HG02610 (cell line): ENCODE data around the gene B3GAT2.
"Not testable (repeated sequence)": the region's sequence is repeated elsewhere in the genome, so short reads cannot be mapped to it uniquely, and the experiment has no call there.

Experiments used
- ATAC-seq: cut with Tn5 transposase; IDR thresholded peaks from one replicate; pipeline ENCODE4 v1.9.1; 2021; ENCODE audit warnings: mild to moderate bottlenecking, moderate library complexity; ENCODE audit not compliant: unreplicated experiment

Gene B3GAT2, protein sequence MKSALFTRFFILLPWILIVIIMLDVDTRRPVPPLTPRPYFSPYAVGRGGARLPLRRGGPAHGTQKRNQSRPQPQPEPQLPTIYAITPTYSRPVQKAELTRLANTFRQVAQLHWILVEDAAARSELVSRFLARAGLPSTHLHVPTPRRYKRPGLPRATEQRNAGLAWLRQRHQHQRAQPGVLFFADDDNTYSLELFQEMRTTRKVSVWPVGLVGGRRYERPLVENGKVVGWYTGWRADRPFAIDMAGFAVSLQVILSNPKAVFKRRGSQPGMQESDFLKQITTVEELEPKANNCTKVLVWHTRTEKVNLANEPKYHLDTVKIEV

GRCh38 chr6:70956451-70957283 is at the start of gene B3GAT2:
Gene B3GAT2 (minus strand): TSS chr6:70957060. CDS start chr6:70956429, 631 bp downstream.
- no peak for ATAC-seq

- no peak for ATAC-seq
Observed at GRCh38 chr6:70998148-70998547, 41.3 kb upstream of the B3GAT2 start.

- ATAC-seq: no peak
Observed at GRCh38 chr6:70997379-70997778, 40.5 kb upstream of the B3GAT2 start.

DNA sequence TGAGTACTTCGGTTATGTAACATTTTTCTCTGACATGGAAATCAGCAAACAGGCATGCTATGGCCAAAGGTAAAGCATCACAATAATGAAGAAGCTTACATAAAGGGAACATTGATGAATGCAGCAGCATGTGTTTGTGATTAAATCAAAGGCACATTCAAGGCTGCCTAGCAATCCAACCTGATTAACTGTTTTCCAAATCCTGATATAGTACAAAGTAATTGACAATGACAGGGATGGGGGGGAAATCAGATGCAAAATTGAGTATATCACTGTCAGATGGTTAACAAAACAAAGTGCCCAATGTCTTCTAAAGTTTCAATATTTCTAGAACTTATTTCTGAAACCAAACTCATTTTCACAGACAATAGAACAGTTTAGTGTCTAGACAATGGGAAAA is 39.2 kb upstream of the B3GAT2 start:
- ATAC-seq: no peak

GRCh38 chr6:70995411-70995810 is 38.6 kb upstream of the B3GAT2 start:
- ATAC-seq: no peak

DNA sequence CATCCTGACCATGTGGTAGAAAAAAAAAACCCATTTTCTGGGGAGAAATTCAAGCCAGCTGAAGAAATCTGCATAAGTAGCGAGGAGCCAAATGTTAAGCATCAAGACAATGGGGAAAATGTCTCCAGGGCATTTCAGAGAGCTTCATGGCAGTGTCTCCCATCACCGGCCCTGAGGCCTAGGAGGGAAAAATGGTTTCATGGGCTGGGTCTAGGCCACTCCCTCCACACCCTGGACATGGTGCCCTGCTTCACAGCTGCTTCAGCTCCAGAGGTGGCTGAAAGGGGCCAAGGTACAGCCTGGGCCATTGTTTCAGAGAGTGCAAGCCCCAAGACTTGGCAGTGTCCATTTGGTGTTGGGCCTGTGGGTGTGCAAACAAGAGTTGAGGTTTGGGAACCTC is 34.4 kb upstream of the B3GAT2 start:
- no peak for ATAC-seq

GRCh38 chr6:70985156-70985555 is 28.3 kb upstream of the B3GAT2 start:
- no peak for ATAC-seq

DNA sequence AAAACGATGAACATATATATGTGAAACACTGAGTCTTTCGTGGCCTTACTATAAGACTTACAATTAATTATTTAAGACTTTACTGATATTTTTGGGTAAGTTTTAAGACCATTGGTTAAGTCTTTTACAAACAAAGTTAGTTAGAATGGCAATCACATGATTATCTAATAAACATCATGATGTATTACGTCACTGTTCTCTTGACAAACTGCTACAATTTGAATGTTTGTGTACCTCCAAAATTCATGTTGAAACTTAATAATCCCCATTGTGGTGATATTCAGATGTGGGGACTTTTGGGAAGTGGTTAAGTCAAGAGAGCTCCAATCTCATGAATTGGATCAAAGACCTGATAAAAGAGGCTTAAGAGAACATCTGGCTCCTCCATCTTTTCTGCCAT is 25.9 kb upstream of the B3GAT2 start:
- no peak for ATAC-seq

DNA sequence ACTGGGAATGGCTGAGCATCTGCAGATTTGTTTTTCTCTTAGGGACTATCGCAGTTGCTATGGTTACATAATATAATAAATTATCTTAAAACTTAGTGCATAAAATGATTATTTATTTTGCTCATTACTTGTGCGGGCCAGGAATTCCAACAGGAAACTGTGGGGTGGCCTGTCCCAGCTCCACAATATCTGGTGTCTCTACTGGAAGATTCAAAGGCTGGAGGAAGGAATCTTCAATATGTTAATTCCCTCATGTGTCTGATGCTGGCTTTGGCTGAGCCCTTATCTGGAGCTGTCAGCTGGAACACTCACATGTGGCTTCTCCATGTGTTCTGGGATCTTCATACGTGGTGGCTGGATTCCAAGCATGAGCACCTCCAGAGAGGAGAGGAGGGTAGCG is 23.9 kb upstream of the B3GAT2 start:
- ATAC-seq: no peak

DNA sequence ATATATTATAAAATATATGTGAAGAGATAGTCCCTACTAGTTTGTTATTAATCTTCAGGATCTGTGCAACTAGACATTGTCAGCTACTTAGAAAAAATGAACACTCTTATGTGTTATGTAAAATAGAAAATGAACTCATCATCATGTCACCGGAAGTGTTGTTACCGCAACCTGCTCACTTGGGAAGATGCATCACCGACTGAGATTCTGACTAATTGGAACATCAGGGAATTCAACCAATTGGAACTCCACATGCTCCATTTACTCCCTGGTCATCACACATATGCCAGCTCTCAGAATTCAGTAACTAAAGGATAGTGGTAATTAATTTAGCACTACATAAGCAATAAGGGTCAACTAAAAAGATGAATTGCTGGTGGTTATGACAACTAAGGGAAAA is 16.7 kb upstream of the B3GAT2 start:
- ATAC-seq: no peak

GRCh38 chr6:70967049-70967448 is 10.2 kb upstream of the B3GAT2 start:
- no peak for ATAC-seq

DNA sequence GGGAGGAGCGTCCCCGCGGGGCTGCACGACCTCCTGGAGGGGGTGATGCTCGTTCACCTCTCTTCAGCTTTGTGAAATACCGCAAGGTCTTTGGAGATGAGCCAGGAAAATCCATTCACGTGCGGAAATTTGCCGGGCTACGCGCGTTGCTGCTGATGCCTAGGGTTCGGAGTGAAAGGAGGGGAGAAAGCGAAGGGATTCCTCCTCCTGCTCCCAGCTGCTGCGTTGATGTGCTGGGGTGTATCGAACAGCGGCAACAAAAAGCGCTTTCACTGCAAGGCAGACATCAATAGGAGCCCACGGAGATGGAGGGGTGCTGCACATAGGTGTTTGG is 391 bp upstream of the B3GAT2 start:
- ATAC-seq: no peak

DNA sequence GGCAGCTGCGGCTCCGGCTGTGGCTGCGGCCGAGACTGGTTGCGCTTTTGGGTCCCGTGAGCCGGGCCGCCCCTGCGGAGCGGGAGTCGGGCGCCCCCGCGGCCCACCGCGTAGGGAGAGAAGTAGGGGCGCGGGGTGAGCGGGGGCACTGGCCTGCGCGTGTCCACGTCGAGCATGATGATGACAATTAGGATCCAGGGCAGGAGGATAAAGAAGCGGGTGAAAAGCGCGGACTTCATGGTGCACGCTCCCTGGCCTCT is 739 bp downstream of the B3GAT2 start:
- ATAC-seq: no peak

DNA sequence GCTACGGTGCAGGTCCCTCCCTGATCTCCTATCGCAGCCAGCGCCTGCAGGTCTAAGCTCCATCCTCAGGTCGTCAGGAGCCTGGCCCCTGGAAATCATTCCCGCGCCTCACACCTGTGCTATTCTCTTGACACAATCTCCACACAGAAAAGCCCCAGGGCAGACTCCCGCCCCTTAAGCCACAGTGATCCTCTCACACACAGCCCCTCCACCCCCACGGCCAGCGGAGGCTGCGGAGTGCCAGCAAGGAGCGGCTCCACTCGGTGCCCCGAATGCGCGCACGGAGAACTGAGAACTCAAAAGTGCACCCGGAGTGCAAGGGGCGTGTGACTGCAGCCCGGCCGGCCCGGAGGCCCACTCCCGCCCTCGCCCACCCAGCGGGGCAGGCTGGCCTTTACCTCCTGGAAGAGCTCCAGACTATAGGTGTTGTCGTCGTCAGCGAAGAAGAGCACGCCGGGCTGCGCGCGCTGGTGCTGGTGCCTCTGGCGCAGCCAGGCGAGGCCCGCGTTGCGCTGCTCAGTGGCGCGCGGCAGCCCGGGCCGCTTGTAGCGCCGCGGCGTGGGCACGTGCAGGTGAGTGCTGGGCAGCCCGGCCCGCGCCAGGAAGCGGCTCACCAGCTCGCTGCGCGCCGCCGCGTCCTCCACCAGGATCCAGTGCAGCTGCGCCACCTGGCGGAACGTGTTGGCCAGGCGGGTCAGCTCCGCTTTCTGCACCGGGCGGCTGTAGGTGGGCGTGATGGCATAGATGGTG is 1.2 kb downstream of the B3GAT2 start:
- ATAC-seq: peak; percentile 97

DNA sequence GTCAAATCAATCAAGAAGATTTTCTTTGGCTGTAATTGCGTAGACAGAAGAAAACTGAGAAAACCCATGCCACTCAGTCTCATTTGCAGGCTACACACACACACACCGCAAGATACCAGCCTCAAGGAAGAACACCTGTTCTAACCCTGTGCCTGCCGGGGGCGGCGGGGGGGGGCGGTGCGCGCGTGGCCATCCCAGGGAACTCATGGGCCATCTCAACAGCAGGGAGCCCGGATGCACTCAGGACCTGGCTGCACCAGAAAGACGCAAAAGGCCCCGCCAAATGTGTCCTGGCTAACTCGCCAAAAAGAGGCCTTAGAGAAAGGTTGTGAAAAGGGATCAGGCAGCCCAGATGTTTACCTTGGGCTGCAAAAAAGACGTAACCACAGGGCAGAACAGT is 2.1 kb downstream of the B3GAT2 start:
- no peak for ATAC-seq

DNA sequence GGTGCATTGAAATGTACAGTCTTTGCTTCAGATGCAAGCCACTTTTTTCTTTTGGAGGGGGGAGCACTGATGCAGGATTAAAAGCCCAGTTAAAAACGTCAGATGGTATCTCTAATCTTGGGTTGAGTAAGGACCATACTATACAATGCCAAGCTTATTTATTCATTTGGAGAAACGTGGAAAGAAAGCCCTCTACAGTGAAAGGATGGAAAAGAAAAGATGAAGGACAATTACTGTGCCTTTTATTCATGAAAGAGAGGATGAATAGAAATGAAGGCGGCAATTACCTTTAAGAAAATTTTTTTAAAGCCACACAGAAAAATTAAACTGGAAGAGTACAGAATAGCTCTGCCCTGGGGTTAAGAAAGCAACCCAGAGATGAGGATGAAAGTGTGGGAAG is 2.7 kb downstream of the B3GAT2 start:
- no peak for ATAC-seq

- ATAC-seq: no peak
Observed at GRCh38 chr6:70952608-70953165, 4.2 kb downstream of the B3GAT2 start.

DNA sequence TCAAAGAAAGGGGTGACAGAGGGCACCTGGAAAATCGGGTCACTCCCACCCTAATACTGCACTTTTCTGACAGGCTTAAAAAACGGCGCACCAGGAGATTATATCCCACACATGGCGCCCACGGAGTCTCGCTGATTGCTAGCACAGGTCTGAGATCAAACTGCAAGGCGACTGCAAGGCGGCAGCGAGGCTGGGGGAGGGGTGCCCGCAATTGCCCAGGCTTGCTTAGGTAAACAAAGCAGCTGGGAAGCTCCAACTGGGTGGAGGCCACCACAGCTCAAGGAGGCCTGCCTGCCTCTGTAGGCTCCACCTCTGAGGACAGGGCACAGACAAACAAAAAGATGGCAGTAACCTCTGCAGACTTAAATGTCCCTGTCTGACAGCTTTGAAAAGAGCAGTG is 12.5 kb downstream of the B3GAT2 start:
- not testable (repeated sequence) for ATAC-seq

- ATAC-seq: no peak
Observed at GRCh38 chr6:70933853-70934252, 23.0 kb downstream of the B3GAT2 start.

GRCh38 chr6:70905742-70906141 is 51.1 kb downstream of the B3GAT2 start:
- no peak for ATAC-seq

DNA sequence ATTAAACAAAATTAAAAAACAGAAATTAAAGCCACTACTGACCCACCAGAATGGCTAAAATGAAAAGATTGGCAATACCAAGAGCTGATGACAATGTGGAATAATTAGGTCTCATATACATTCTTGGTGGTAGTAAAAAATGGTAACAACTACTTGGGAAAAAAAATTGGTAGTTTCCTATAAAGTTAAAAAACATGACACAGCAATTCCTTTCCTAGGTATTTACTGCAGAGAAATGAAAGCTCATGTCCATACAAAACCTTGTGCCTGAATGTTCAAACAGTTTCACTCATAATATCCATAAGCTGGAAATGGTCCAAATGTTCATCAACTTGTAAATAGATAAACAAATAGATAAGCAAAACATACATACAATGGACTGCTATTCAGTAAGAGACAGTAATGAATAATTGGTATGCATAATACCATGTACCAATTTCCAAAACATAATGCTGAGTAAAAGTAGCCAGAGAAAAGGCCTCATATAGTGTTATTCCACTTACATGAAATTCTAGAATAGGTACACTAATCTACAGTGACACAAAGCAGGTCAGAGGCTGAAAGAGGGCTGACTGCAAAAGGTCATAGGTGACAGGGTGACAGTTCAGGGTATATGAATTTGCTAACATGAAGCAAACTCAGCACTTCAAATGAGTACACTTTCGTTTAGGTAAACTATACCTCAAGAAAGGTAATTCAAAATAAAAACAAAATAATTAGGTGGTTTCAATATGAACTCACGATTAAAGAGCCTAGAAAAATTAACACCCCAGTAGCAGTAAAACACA is 53.0 kb downstream of the B3GAT2 start:
- ATAC-seq: no peak
